NCI-H524 treated with DMSO at 0.1 percent for 48 hours (cell line): ENCODE measurements around the gene SLC15A1.
"Not testable (repeated sequence)": the region's sequence is repeated elsewhere in the genome, so short reads cannot be mapped to it uniquely, and the experiment has no call there.

Experiments used
- DNase-seq: peaks from one replicate; lab custom pipeline; 2025; lab: John Stamatoyannopoulos, UW

SLC15A1 gene

GRCh38 chr13:98656223-98656622 lies 96.2 kb downstream of the SLC15A1 start:
- no peak for DNase-seq

GRCh38 chr13:98653463-98653985 lies 98.9 kb downstream of the SLC15A1 start:
- no peak for DNase-seq

GRCh38 chr13:98652721-98653462 lies 99.6 kb downstream of the SLC15A1 start:
- DNase-seq, result no peak

GRCh38 chr13:98652276-98652675 lies 100.2 kb downstream of the SLC15A1 start:
- DNase-seq, result no peak

- no peak for DNase-seq
Observed at GRCh38 chr13:98651744-98652143, 100.7 kb downstream of the SLC15A1 start.

GRCh38 chr13:98650396-98651107 lies 101.9 kb downstream of the SLC15A1 start:
- DNase-seq, result no peak

GRCh38 chr13:98649861-98650260 lies 102.6 kb downstream of the SLC15A1 start:
- no peak for DNase-seq

- DNase-seq, result no peak
Observed at GRCh38 chr13:98648686-98649085, 103.8 kb downstream of the SLC15A1 start.

- no peak for DNase-seq
Observed at GRCh38 chr13:98648141-98648540, 104.3 kb downstream of the SLC15A1 start.

GRCh38 chr13:98647121-98647520 lies 105.4 kb downstream of the SLC15A1 start:
- DNase-seq, result no peak

GRCh38 chr13:98643479-98643878 lies 109.0 kb downstream of the SLC15A1 start:
- no peak for DNase-seq

GRCh38 chr13:98641075-98641474 lies 111.4 kb downstream of the SLC15A1 start:
- no peak for DNase-seq

- not testable (repeated sequence) for DNase-seq
Observed at GRCh38 chr13:98639785-98640184, 112.7 kb downstream of the SLC15A1 start.

- not testable (repeated sequence) for DNase-seq
Observed at GRCh38 chr13:98638352-98638751, 114.1 kb downstream of the SLC15A1 start.
